ENCODE results near the gene RASSF5. TPM values are rescaled to one million over a fixed set of nuclear protein-coding genes. Genes with fewer than 3 reads are reported as not detected.

RASSF5 gene
- total and polyA plus RNA-seq, 10 of the 15 experiments (the other 5 are each of a cell fraction or from before 2014, with no cell fraction given): 14.0 to 89.6 (median 68.9) TPM

DNA sequence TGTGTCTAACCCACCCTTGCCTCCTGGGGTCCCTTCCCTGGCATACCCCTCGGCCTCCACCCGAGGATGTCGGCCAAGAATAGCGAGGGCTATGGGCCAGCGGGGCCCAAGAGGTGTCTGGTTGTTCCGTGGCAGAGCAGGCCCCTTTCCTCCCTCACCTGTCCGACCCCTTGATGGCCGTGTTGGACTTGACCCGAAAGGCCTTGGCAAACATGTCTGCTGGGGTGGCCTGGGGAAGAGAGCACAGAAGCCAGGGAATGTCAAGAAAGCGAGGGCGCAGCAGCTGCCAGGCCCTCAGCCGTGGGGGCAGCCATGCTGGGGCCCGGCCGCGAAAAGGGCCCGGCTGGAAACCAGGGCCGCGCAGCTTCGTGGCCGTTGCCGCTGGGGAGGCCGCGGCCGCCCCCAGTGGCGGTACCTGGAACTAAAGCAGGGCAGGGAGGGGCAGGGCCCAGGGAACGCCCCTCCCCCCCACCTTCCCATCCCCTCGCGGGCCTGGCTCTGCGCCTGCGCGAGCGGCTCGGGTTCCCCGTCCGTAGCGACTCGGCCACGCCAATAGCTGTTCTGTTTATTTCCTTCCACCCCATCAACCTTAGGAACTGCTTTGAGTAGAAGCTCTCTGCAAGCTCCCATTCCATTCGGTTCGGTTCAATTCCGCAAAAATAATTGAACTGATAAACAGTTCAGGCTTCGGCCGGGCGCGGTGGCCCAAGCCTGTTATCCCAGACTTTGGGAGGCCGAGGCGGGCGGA lies 105.0 kb downstream of the RASSF5 start, which contains the start of gene EIF2D (continued):
- TF ChIP-seq, protein P1, sequence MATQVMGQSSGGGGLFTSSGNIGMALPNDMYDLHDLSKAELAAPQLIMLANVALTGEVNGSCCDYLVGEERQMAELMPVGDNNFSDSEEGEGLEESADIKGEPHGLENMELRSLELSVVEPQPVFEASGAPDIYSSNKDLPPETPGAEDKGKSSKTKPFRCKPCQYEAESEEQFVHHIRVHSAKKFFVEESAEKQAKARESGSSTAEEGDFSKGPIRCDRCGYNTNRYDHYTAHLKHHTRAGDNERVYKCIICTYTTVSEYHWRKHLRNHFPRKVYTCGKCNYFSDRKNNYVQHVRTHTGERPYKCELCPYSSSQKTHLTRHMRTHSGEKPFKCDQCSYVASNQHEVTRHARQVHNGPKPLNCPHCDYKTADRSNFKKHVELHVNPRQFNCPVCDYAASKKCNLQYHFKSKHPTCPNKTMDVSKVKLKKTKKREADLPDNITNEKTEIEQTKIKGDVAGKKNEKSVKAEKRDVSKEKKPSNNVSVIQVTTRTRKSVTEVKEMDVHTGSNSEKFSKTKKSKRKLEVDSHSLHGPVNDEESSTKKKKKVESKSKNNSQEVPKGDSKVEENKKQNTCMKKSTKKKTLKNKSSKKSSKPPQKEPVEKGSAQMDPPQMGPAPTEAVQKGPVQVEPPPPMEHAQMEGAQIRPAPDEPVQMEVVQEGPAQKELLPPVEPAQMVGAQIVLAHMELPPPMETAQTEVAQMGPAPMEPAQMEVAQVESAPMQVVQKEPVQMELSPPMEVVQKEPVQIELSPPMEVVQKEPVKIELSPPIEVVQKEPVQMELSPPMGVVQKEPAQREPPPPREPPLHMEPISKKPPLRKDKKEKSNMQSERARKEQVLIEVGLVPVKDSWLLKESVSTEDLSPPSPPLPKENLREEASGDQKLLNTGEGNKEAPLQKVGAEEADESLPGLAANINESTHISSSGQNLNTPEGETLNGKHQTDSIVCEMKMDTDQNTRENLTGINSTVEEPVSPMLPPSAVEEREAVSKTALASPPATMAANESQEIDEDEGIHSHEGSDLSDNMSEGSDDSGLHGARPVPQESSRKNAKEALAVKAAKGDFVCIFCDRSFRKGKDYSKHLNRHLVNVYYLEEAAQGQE (IDR thresholded peaks at IDR 0.05; ENCODE audit: low read depth, low read length): peak; percentile 60; the same call in 1 of the 2 replicates
- peak; percentile 83 for TF ChIP-seq MEF2A (IDR thresholded peaks at IDR 0.05; ENCODE audit: insufficient read depth, low read depth, low read length)
- peak; percentile 76 for TF ChIP-seq DPF2 (IDR thresholded peaks at IDR 0.05)
- TF ChIP-seq SP1 (IDR thresholded peaks at IDR 0.05; ENCODE audit: low read depth, low read length): peak; percentile 83
- no peak for TF ChIP-seq NR2C2 (IDR thresholded peaks at IDR 0.05; ENCODE audit: borderline replicate concordance, control insufficient read depth, insufficient read length, low read depth)
- peak; percentile 72; the same call in 1 of the 2 replicates for TF ChIP-seq SREBF1 (IDR thresholded peaks at IDR 0.05; ENCODE audit: low read length)
- TF ChIP-seq CREM (IDR thresholded peaks at IDR 0.05; ENCODE audit: low read depth): peak; percentile 48; the same call in 1 of the 2 replicates
- peak; percentile 89 for TF ChIP-seq ESRRA (IDR thresholded peaks at IDR 0.05; ENCODE audit: low read length)
- TF ChIP-seq RCOR1 (conservative IDR thresholded peaks at IDR 0.05; ENCODE audit: low read depth, low read length): no peak
- peak; percentile 61; the same call in 1 of the 2 replicates for TF ChIP-seq PAX5 (IDR thresholded peaks at IDR 0.05; ENCODE audit: borderline replicate concordance, low read depth, low read length)
- peak; percentile 50; the same call in 1 of the 2 replicates for TF ChIP-seq SMAD5 (IDR thresholded peaks at IDR 0.05; ENCODE audit: low read depth)
- TF ChIP-seq, protein P2, sequence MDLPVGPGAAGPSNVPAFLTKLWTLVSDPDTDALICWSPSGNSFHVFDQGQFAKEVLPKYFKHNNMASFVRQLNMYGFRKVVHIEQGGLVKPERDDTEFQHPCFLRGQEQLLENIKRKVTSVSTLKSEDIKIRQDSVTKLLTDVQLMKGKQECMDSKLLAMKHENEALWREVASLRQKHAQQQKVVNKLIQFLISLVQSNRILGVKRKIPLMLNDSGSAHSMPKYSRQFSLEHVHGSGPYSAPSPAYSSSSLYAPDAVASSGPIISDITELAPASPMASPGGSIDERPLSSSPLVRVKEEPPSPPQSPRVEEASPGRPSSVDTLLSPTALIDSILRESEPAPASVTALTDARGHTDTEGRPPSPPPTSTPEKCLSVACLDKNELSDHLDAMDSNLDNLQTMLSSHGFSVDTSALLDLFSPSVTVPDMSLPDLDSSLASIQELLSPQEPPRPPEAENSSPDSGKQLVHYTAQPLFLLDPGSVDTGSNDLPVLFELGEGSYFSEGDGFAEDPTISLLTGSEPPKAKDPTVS (IDR thresholded peaks at IDR 0.05; ENCODE audit: low read depth, low read length): peak; percentile 85
- TF ChIP-seq MTA2 (IDR thresholded peaks at IDR 0.05; ENCODE audit: low read depth): no peak
- 0 out of 2 replicates have a peak, but pooled peaks have one; percentile 48 for TF ChIP-seq BCL11A (IDR thresholded peaks at IDR 0.05; ENCODE audit: low read depth, low read length)
- TF ChIP-seq, protein P3, sequence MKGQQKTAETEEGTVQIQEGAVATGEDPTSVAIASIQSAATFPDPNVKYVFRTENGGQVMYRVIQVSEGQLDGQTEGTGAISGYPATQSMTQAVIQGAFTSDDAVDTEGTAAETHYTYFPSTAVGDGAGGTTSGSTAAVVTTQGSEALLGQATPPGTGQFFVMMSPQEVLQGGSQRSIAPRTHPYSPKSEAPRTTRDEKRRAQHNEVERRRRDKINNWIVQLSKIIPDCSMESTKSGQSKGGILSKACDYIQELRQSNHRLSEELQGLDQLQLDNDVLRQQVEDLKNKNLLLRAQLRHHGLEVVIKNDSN (IDR thresholded peaks at IDR 0.05; ENCODE audit: borderline replicate concordance, extremely low read length, insufficient read depth, low read depth, low read length): no peak
- peak; percentile 45; the same call in 1 of the 2 replicates for TF ChIP-seq SMC3 (IDR thresholded peaks at IDR 0.05; ENCODE audit: borderline replicate concordance, low read length)
- peak; percentile 100 for TF ChIP-seq YY1 (IDR thresholded peaks at IDR 0.05; ENCODE audit: low read depth, low read length)
- TF ChIP-seq IKZF1 (conservative IDR thresholded peaks at IDR 0.05): peak; percentile 97
- no peak for TF ChIP-seq WRNIP1 (IDR thresholded peaks at IDR 0.05; ENCODE audit: borderline replicate concordance, low read depth, low read length)
- TF ChIP-seq SREBF2 (IDR thresholded peaks at IDR 0.05; ENCODE audit: low read length): no peak
- TF ChIP-seq FOS (IDR thresholded peaks at IDR 0.05; ENCODE audit: borderline replicate concordance, extremely low read depth, insufficient read length): no peak
- TF ChIP-seq, protein P4, sequence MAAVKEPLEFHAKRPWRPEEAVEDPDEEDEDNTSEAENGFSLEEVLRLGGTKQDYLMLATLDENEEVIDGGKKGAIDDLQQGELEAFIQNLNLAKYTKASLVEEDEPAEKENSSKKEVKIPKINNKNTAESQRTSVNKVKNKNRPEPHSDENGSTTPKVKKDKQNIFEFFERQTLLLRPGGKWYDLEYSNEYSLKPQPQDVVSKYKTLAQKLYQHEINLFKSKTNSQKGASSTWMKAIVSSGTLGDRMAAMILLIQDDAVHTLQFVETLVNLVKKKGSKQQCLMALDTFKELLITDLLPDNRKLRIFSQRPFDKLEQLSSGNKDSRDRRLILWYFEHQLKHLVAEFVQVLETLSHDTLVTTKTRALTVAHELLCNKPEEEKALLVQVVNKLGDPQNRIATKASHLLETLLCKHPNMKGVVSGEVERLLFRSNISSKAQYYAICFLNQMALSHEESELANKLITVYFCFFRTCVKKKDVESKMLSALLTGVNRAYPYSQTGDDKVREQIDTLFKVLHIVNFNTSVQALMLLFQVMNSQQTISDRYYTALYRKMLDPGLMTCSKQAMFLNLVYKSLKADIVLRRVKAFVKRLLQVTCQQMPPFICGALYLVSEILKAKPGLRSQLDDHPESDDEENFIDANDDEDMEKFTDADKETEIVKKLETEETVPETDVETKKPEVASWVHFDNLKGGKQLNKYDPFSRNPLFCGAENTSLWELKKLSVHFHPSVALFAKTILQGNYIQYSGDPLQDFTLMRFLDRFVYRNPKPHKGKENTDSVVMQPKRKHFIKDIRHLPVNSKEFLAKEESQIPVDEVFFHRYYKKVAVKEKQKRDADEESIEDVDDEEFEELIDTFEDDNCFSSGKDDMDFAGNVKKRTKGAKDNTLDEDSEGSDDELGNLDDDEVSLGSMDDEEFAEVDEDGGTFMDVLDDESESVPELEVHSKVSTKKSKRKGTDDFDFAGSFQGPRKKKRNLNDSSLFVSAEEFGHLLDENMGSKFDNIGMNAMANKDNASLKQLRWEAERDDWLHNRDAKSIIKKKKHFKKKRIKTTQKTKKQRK (IDR thresholded peaks at IDR 0.05; ENCODE audit: low read depth, low read length): peak; percentile 56
